HepG2 (cell line): Measurements from ENCODE around the gene ASAP2. TPM values are rescaled to one million over a fixed set of nuclear protein-coding genes. Genes with fewer than 3 reads are reported as not detected.

Experiments used
- ATAC-seq: fragments of 200-7000 bp; cut with Tn5 transposase; 3 replicates; pipeline ENCODE4 v1.9.1; 2020; ENCODE audit warnings: mild to moderate bottlenecking, moderate library complexity
- BruUV-seq: library from RNA; stranded (reverse); fragments of 400-500 nt; replicated peaks from 2 replicates; lab custom pipeline; 2021; lab: Mats Ljungman, UMichigan
- CTCF ChIA-PET: fragments of 300-600 bp; formaldehyde crosslinking; extraction: SDS; loops from one replicate; lab custom pipeline; 2021; ENCODE audit warnings: low total read pairs, inconsistent platforms, low intra/inter-chr PET ratio; lab: Yijun Ruan, JAX
- POLR2A ChIA-PET: fragments of 350-600 bp; sonication (Branson Sonifier 250); formaldehyde crosslinking; loops from one replicate; lab custom pipeline; 2020; ENCODE audit warnings: antibody characterized with exemption, inconsistent platforms; lab: Yijun Ruan, JAX
- DNase-seq: peaks from one replicate; pipeline ENCODE4 v3.0.0-alpha.2; 2015; ENCODE audit warnings: low spot score
- FAIRE-seq: peaks from 3 replicates; lab custom pipeline; 2011; peaks lifted over from hg19 to GRCh38; lab: Jason Lieb, UNC
- H2AFZ ChIP-seq: one replicate; pipeline ENCODE4 v1.6.1; 2011; ENCODE audit warnings: low read length, inconsistent platforms
- H3K27ac ChIP-seq: fragments of 300-600 bp; 3 replicates; pipeline ENCODE4 v1.8.0; 2011; ENCODE audit warnings: mixed run types, mild to moderate bottlenecking, mixed read lengths, low read length, inconsistent platforms; ENCODE audit not compliant: insufficient read depth; ENCODE audit errors: extremely low read length
- H3K27me3 ChIP-seq, 2 experiments: fragments of 200-600 bp in 1 of 2; 2 replicates in 1 of 2; 3 replicates in 1 of 2; pipeline versions ENCODE4 v1.6.0 to v1.8.0; 2011; ENCODE audit warnings: low read length in 2 of 2, mild to moderate bottlenecking in 2 of 2, moderate library complexity in 2 of 2, inconsistent platforms in 1 of 2; ENCODE audit not compliant: insufficient read depth in 2 of 2, control insufficient read depth in 1 of 2
- H3K36me3 ChIP-seq, 2 experiments: fragments of 200-600 bp in 1 of 2; replicated peaks in 1 of 2; 2 replicates in 1 of 2; 3 replicates in 1 of 2; pipeline versions ENCODE4 v1.5.1 to v1.8.0; 2011; ENCODE audit warnings: low read length in 2 of 2, inconsistent platforms in 1 of 2; ENCODE audit not compliant: insufficient read depth in 2 of 2, control insufficient read depth in 1 of 2
- H3K4me1 ChIP-seq: 2 replicates; pipeline ENCODE4 v1.5.1; 2012; ENCODE audit warnings: low read length, inconsistent platforms; ENCODE audit not compliant: insufficient read depth
- H3K4me2 ChIP-seq: 2 replicates; pipeline ENCODE4 v1.6.0; 2011; ENCODE audit warnings: low read depth, low read length, inconsistent platforms
- H3K4me3 ChIP-seq, 3 experiments: fragments of 200-600 bp in 1 of 3; sonication (generic), shearing (Covaris generic) in 1 of 3; replicated peaks in 1 of 3; 2 replicates each; pipeline ENCODE4 v1.5.1; 2011 to 2016; ENCODE audit warnings: low read length in 3 of 3, inconsistent platforms in 2 of 3, low read depth in 2 of 3, mild to moderate bottlenecking in 2 of 3, control low read depth in 1 of 3, mixed read lengths in 1 of 3; ENCODE audit not compliant: insufficient read depth in 1 of 3
- H3K79me2 ChIP-seq: one replicate; pipeline ENCODE4 v1.6.1; 2011; ENCODE audit warnings: low read length, inconsistent platforms; ENCODE audit not compliant: insufficient read depth
- H3K9ac ChIP-seq: 2 replicates; pipeline ENCODE4 v1.6.0; 2011; ENCODE audit warnings: mild to moderate bottlenecking, low read depth, low read length, inconsistent platforms; ENCODE audit not compliant: insufficient read depth
- H3K9me3 ChIP-seq: 2 replicates; pipeline ENCODE4 v1.5.1; 2012; ENCODE audit warnings: mild to moderate bottlenecking, low read length
- H4K20me1 ChIP-seq: 2 replicates; pipeline ENCODE4 v1.6.0; 2011; ENCODE audit warnings: inconsistent platforms, mild to moderate bottlenecking, low read length, moderate library complexity; ENCODE audit not compliant: insufficient read depth
- BHLHE40 ChIP-seq: IDR thresholded peaks from 2 replicates; pipeline ENCODE4 v1.6.1; 2011; ENCODE audit warnings: low read length, improper control_type of control experiment
- GTF2F1 ChIP-seq: fragments of 150-350 bp; IDR thresholded peaks from 2 replicates; pipeline ENCODE4 v1.6.1; 2014; ENCODE audit warnings: low read length
- JARID2 ChIP-seq: sonication (generic); formaldehyde crosslinking; IDR thresholded peaks from 2 replicates; pipeline ENCODE4 v1.8.1; 2023; ENCODE audit warnings: missing genetic modification reagents, inconsistent platforms; ENCODE audit not compliant: insufficient replicate concordance
- KAT8 ChIP-seq: IDR thresholded peaks from 2 replicates; pipeline ENCODE4 v1.6.1; 2016; ENCODE audit warnings: missing genetic modification reagents, missing compliant biosample characterization
- KDM6A ChIP-seq: IDR thresholded peaks from 2 replicates; pipeline ENCODE4 v1.6.1; 2016; ENCODE audit warnings: low read depth
- LCORL ChIP-seq, 2 experiments: fragments of 450-650 bp in 1 of 2; sonication (generic) in 1 of 2; formaldehyde crosslinking in 1 of 2; IDR thresholded peaks; 2 replicates each; pipeline versions ENCODE4 v1.5.0 to v1.6.1; 2017 to 2020; ENCODE audit warnings: antibody characterized with exemption in 1 of 2, missing genetic modification reagents in 1 of 2
- MEIS1 ChIP-seq: sonication (generic); formaldehyde crosslinking; IDR thresholded peaks from 2 replicates; pipeline ENCODE4 v1.9.0; 2021; ENCODE audit warnings: mild to moderate bottlenecking, missing genetic modification reagents, moderate library complexity, borderline replicate concordance
- RELA ChIP-seq: sonication (generic); formaldehyde crosslinking; IDR thresholded peaks from 2 replicates; pipeline ENCODE4 v1.4.0; 2020; ENCODE audit warnings: missing genetic modification reagents
- RXRA ChIP-seq: sonication (generic); formaldehyde crosslinking; IDR thresholded peaks from 2 replicates; pipeline ENCODE4 v1.5.1; 2020; ENCODE audit warnings: missing genetic modification reagents
- WIZ ChIP-seq: sonication (generic); formaldehyde crosslinking; IDR thresholded peaks from 2 replicates; pipeline ENCODE4 v1.5.1; 2020; ENCODE audit warnings: mild to moderate bottlenecking, missing genetic modification reagents
- ZBTB42 ChIP-seq: sonication (generic); formaldehyde crosslinking; IDR thresholded peaks from 2 replicates; pipeline ENCODE4 v1.5.0; 2020; ENCODE audit warnings: mild to moderate bottlenecking, missing genetic modification reagents
- ZNF670 ChIP-seq: sonication (generic); formaldehyde crosslinking; IDR thresholded peaks from 2 replicates; pipeline ENCODE4 v1.8.0; 2022; ENCODE audit warnings: mild to moderate bottlenecking, missing genetic modification reagents, borderline replicate concordance
- WGBS: methylation state at CpG from one replicate; pipeline ENCODE4 v1.1.6; 2017; ENCODE audit warnings: low lambda C conversion rate; 5-methylcytosine and 5-hydroxymethylcytosine counted together
- in situ Hi-C: cut with HindIII; loops from 2 replicates; pipeline ENCODE4 v1.10.0; 2017; ENCODE audit warnings: low pct_unique_long_range_greater_than_20kb; ENCODE audit not compliant: extremely low pct_ligation_motif_present
- intact Hi-C: fragments of 100-400 bp; cut with micrococcal nuclease; formaldehyde crosslinking; loops from one replicate; pipeline ENCODE4 v1.10.0; 2022; ENCODE audit not compliant: unreplicated experiment
- polyA plus RNA-seq, 8 experiments: library from polyadenylated mRNA; depleted of rRNA in 3 of 8; stranded (reverse) in 7 of 8; unstranded in 1 of 8; fragments of >200 nt; fragmentation: Illumina TruSeq in 4 of 8; extraction: Trizol in 4 of 8; gene quantifications; 2 replicates each; pipeline versions ENCODE4 v1.2.1 to v1.2.3, GENCODE V29; 2011 to 2016; ENCODE audit warnings: low read depth in 4 of 8, missing spikeins in 1 of 8, mixed read lengths in 1 of 8; ENCODE audit not compliant: insufficient read depth in 1 of 8
- total RNA-seq, 5 experiments: library from RNA; depleted of rRNA; stranded (reverse); fragments of >200 nt; fragmentation: Illumina TruSeq; extraction: Trizol; gene quantifications; 2 replicates each; pipeline ENCODE4 v1.2.3, GENCODE V29; 2016; ENCODE audit warnings: low read depth in 1 of 5
- TF ChIP-seq, protein P1 (sequence below): sonication (generic); formaldehyde crosslinking; IDR thresholded peaks from 2 replicates; pipeline ENCODE4 v1.4.0; 2020; ENCODE audit warnings: missing genetic modification reagents, mild to moderate bottlenecking, borderline replicate concordance
- TF ChIP-seq, protein P2 (sequence below): sonication (generic); formaldehyde crosslinking; IDR thresholded peaks from 2 replicates; pipeline ENCODE4 v1.8.1; 2023; ENCODE audit warnings: mild to moderate bottlenecking, missing genetic modification reagents
- TF ChIP-seq, protein P3 (sequence below): sonication (generic); formaldehyde crosslinking; IDR thresholded peaks from 2 replicates; pipeline ENCODE4 v1.5.1; 2020; ENCODE audit warnings: mild to moderate bottlenecking, missing genetic modification reagents, borderline replicate concordance

ASAP2 gene
- total and polyA plus RNA-seq, 2 of the 13 experiments (the other 11 are each of a cell fraction or from before 2014, with no cell fraction given), result 7.3 to 22.3 TPM

DNA sequence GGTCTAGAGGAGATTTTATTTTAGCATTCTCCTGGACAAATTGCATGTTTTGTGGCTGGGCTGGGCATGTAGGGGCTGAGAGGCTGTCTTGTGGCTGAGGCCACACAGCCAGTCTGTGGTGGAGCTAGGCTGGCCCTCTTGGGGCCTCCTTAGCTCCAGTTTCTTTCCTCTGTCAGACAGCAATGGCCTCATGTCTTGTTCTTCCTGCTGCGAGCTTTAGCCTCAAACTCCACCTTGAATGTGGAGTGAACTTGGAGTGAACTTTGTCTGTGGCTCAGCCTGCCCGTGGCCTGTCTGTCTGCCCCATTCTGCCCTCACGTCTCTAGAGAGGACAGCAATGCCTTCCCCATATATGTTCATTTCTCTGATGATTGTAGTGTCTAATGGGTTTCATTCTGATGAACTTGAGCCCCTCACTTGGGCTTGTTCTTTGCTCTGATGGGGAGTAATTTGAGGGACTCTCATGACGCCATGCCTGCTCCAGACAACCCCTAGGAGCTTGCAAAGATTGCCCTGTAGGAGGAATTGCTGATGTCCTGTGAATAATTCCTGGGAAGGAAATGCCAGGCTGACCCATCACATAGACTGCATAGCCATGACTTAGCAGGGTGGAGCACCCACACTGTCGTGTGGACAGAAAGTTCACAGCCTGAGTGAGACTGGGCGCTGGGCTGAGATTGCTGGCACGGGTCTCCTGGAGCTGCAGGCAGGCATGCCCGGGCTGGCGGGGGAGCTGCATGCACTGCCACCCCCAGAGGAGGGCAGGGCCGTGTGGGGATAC, 42.6 kb downstream of the ASAP2 start:
- H3K79me2 ChIP-seq, result peaks cover 47% of the 10 kb centered on the region
- no peak for DNase-seq
- H3K9me3 ChIP-seq, result no peaks in the 10 kb centered on the region
- H3K4me1 ChIP-seq, result peaks cover 63% of the 10 kb centered on the region
- no peak overlapping the region for H3K4me2 ChIP-seq
- CTCF ChIA-PET, result no interaction called here
- 80% methylated on average over 10 of the region's 10 CpGs for WGBS
- no peak for FAIRE-seq
- BruUV-seq, result no TSS peak
- H3K9ac ChIP-seq, result no peak overlapping the region
- no peak for ATAC-seq
- no peaks in the 10 kb centered on the region; the same call in 1 of the 2 replicates for H4K20me1 ChIP-seq
- TF ChIP-seq, protein P1, sequence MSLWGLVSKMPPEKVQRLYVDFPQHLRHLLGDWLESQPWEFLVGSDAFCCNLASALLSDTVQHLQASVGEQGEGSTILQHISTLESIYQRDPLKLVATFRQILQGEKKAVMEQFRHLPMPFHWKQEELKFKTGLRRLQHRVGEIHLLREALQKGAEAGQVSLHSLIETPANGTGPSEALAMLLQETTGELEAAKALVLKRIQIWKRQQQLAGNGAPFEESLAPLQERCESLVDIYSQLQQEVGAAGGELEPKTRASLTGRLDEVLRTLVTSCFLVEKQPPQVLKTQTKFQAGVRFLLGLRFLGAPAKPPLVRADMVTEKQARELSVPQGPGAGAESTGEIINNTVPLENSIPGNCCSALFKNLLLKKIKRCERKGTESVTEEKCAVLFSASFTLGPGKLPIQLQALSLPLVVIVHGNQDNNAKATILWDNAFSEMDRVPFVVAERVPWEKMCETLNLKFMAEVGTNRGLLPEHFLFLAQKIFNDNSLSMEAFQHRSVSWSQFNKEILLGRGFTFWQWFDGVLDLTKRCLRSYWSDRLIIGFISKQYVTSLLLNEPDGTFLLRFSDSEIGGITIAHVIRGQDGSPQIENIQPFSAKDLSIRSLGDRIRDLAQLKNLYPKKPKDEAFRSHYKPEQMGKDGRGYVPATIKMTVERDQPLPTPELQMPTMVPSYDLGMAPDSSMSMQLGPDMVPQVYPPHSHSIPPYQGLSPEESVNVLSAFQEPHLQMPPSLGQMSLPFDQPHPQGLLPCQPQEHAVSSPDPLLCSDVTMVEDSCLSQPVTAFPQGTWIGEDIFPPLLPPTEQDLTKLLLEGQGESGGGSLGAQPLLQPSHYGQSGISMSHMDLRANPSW (CRISPR knock-in tag), result no peak
- TF ChIP-seq, protein P2, sequence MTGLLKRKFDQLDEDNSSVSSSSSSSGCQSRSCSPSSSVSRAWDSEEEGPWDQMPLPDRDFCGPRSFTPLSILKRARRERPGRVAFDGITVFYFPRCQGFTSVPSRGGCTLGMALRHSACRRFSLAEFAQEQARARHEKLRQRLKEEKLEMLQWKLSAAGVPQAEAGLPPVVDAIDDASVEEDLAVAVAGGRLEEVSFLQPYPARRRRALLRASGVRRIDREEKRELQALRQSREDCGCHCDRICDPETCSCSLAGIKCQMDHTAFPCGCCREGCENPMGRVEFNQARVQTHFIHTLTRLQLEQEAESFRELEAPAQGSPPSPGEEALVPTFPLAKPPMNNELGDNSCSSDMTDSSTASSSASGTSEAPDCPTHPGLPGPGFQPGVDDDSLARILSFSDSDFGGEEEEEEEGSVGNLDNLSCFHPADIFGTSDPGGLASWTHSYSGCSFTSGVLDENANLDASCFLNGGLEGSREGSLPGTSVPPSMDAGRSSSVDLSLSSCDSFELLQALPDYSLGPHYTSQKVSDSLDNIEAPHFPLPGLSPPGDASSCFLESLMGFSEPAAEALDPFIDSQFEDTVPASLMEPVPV (CRISPR knock-in tag), result no peak
- TF ChIP-seq RXRA (CRISPR knock-in tag) (no peak), BHLHE40 (no peak), LCORL (IDR thresholded peaks at IDR 0.05) (no peak), LCORL (CRISPR knock-in tag; IDR thresholded peaks at IDR 0.05) (no peak), MEIS1 (CRISPR knock-in tag) (no peak), JARID2 (CRISPR knock-in tag) (no peak), KAT8 (CRISPR knock-in tag) (no peak), ZBTB42 (CRISPR knock-in tag) (no peak), KDM6A (CRISPR knock-in tag) (no peak), ZNF670 (CRISPR knock-in tag) (no peak), GTF2F1 (no peak), RELA (CRISPR knock-in tag) (no peak), WIZ (no peak)
- TF ChIP-seq, protein P3, sequence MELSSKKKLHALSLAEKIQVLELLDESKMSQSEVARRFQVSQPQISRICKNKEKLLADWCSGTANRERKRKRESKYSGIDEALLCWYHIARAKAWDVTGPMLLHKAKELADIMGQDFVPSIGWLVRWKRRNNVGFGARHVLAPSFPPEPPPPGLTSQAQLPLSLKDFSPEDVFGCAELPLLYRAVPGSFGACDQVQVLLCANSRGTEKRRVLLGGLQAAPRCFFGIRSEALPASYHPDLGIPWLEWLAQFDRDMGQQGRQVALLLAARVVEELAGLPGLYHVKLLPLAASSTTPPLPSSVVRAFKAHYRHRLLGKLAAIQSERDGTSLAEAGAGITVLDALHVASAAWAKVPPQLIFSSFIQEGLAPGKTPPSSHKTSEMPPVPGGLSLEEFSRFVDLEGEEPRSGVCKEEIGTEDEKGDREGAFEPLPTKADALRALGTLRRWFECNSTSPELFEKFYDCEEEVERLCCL (CRISPR knock-in tag), result no peak
- H3K27ac ChIP-seq, result no peak overlapping the region
- H2AFZ ChIP-seq, result no peak overlapping the region
- intact Hi-C loops, result no loop called here
- no peaks in the 10 kb centered on the region for H3K27me3 ChIP-seq
- in situ Hi-C loops, result no loop called here
- POLR2A ChIA-PET, result interaction anchor here (0.6 kb wide), 1 partner anchor 14 kb away, joined by 3 read pairs; no protein-coding TSS in a partner anchor
- no peaks in the 10 kb centered on the region for H3K36me3 ChIP-seq
- no peak overlapping the region for H3K4me3 ChIP-seq
